HFF-Myc (cell line): ENCODE results near the gene CLASRP.
"Not testable (repeated sequence)": the region's sequence is repeated elsewhere in the genome, so short reads cannot be mapped to it uniquely, and the experiment has no call there.

Experiments used
- DNase-seq: peaks from one replicate; pipeline ENCODE4 v3.0.0-alpha.2; 2011; ENCODE audit warnings: low read depth; ENCODE audit errors: extremely low read depth
- H3K4me3 ChIP-seq: replicated peaks from 2 replicates; pipeline ENCODE4 v1.5.1; 2011; ENCODE audit warnings: low read depth, mild to moderate bottlenecking, control low read depth, low read length
- CTCF ChIP-seq: IDR thresholded peaks from 2 replicates; pipeline ENCODE4 v1.5.1; 2012; ENCODE audit warnings: mild to moderate bottlenecking, low read depth, low read length, control low read depth; ENCODE audit errors: missing control alignments

CLASRP gene

DNA sequence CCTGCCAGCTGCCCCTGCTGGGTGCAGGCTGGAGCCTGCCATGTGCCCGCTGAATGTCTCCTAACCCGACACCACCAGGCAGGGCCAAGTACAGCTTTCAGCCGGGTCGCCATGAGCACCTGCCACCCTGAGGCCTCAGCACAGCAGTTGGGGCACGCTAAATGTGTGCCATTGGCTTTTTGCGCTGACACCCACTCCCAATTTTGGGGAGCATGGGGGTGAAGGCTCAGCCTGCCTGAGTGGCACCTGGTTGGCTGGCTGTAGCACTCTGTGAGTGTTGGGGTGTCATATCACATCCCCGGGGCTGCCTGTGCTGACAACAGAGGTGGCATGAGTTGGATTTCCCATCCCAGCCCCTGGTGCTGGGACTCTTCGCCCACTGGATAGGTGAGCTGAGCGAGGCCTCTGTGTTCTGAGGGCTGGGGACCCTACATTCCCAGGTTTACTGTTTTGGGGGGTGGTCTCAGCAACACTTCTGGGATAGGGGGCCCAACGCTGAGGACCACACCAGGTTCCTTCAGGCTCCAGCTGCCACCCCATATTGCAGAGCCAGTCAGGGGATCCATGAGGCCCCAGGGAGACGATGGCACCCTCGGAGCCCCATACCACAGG lies 44.8 kb upstream of the CLASRP start:
- DNase-seq: no peak
- no peak for TF ChIP-seq CTCF
- H3K4me3 ChIP-seq: no peak overlapping the region

GRCh38 chr19:44998025-44998424 lies 40.8 kb upstream of the CLASRP start:
- DNase-seq: no peak
- no peak for TF ChIP-seq CTCF
- H3K4me3 ChIP-seq: no peak overlapping the region

DNA sequence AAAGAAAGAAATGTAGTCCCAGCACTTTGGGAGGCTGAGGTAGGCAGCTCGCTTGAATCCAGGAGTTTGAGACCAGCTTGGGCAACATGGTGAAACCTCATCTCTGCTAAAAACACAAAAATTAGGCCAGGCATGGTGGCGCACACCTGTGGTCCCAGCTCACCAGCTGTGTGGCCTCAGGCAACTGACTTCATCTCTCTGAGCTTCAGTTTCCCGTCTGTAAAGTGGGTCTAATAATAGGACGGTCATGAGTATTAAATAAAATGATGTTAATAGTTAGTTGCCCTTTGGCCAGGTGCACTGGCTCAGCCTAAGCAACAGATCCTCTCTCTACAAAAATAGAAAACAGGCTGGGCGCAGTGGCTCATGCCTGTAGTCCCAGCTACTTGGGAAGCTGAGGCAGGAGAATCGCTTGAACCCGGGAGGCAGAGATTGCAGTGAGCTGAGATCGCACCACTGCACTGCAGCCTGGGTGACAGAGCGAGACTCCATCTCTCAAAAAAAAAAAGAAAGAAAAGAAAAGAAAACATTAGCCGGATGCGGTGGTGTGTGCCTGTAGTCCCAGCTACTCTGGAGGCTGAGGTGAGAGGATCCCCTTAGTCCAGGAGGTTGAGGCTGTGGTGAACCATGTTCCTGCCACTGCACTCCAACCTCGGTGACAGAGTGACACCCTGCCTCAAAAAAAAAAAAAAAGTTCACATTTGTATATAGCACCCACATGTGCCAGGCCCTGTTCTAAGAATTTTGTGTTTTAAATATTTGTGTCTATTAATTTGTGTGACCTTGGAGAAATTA lies 39.5 kb upstream of the CLASRP start:
- DNase-seq, H3K4me3 ChIP-seq: not testable (repeated sequence)

DNA sequence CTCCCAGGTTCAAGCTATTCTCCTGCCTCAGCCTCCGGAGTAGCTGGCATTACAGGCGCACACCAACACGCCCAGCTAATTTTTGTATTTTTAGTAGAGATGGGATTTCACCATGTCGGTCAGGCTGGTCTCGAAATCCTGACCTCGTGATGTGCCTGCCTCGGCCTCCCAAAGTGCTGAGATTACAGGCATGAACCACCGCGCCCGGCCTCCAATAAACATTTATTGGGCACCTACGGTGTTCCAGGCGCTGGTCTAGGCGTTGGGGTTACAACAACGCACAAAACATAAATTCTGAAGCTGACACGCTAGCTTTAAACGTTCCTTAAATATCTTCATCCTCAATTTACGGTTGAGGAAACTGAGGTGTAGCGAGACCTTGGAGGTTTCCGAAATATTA lies 38.2 kb upstream of the CLASRP start:
- not testable (repeated sequence) for DNase-seq
- H3K4me3 ChIP-seq: peak overlapping the region; percentile 22; the same call in 1 of the 2 replicates

DNA sequence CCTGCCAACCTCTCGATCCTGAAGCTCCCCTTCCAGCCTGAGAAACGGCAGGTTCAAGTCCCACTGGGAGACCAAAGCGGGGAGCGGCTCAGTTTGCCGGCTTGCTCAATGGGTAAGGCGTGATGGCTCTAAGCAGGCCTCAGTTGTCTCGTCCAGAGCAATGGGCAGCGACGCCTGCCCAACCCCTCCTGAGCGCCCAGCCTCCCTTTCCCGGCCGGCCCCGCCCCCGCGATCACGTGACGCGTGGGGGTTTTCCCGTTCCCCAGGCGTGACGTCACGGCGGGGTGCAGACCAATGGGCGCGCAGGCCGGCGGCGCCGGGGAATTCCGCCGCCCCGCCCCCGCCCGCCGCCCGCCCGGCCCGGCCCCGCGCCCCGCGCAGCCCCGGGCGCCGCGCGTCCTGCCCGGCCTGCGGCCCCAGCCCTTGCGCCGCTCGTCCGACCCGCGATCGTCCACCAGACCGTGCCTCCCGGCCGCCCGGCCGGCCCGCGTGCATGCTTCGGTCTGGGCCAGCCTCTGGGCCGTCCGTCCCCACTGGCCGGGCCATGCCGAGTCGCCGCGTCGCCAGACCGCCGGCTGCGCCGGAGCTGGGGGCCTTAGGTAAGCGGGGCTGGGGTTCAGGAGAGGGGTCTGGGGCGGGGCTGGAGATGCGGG lies 37.6 kb upstream of the CLASRP start, which contains the start of gene RELB:
Gene RELB, plus strand, starts transcription at position 378 of the 653 bp plus-strand sequence. Its CDS starts 116 bp downstream, at position 494.
- TF ChIP-seq CTCF: no peak
- peak; percentile 32 for DNase-seq
- peak within 1 kb of the TSS; percentile 60 for H3K4me3 ChIP-seq

DNA sequence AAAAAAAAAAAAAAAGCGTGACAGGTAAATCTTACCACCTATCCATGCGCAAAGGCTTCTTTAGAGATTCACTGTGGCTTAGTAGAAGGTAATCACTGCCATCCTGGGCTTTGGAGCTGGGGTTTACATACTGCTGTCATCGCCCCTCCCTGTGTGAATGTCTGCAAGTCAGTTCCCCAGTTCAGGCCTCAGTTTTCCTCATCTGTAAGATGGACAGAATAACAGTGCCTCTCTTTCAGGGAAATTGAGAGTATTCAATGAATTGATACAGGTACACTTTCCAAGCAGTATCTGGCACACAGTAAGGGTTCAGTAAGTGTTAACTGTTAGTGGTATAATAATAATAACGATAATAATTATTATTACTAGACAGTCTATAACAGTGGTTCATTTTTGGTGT lies 35.4 kb upstream of the CLASRP start:
- DNase-seq: no peak
- TF ChIP-seq CTCF: no peak

GRCh38 chr19:45005787-45006186 lies 33.1 kb upstream of the CLASRP start:
- no peak for DNase-seq
- no peak overlapping the region for H3K4me3 ChIP-seq
- no peak for TF ChIP-seq CTCF

More for the DNA sequence above, 35.4 kb upstream of the CLASRP start:
- no peak overlapping the region for H3K4me3 ChIP-seq
